Fibroblast of mammary gland (primary cell): ENCODE results near the gene RAPSN.

Source experiments
- DNase-seq: peaks from one replicate; pipeline ENCODE4 v3.0.0-alpha.2; 2010; ENCODE audit warnings: low read depth
- H3K4me3 ChIP-seq: 2 replicates; pipeline ENCODE4 v1.5.1; 2011; ENCODE audit warnings: low read depth, mild to moderate bottlenecking, low read length, moderate library complexity; ENCODE audit not compliant: control insufficient read depth
- CTCF ChIP-seq: conservative IDR thresholded peaks from 2 replicates; pipeline ENCODE4 v1.5.1; 2011; ENCODE audit warnings: low read depth, low read length, inconsistent platforms; ENCODE audit not compliant: control insufficient read depth, insufficient read depth

Gene RAPSN

GRCh38 chr11:47415949-47416472, 32.9 kb downstream of the RAPSN start:
- peak; percentile 95 for DNase-seq
- no peak overlapping the region for H3K4me3 ChIP-seq
- TF ChIP-seq CTCF = no peak

GRCh38 chr11:47415091-47415854, 33.7 kb downstream of the RAPSN start:
- H3K4me3 ChIP-seq = no peak overlapping the region
- no peak for DNase-seq
- TF ChIP-seq CTCF = no peak

GRCh38 chr11:47414685-47415070, 34.3 kb downstream of the RAPSN start:
- no peak for TF ChIP-seq CTCF
- no peak overlapping the region for H3K4me3 ChIP-seq
- no peak for DNase-seq

- DNase-seq = peak; percentile 97
- H3K4me3 ChIP-seq = no peak overlapping the region
- TF ChIP-seq CTCF = no peak
Measured at GRCh38 chr11:47413908-47414684, 34.8 kb downstream of the RAPSN start.

- no peak for DNase-seq
- H3K4me3 ChIP-seq = no peak overlapping the region
- TF ChIP-seq CTCF = no peak
Measured at GRCh38 chr11:47413351-47413750, 35.6 kb downstream of the RAPSN start.

- peak; percentile 77 for TF ChIP-seq CTCF
- no peak overlapping the region for H3K4me3 ChIP-seq
- DNase-seq = peak; percentile 51
Measured at GRCh38 chr11:47411884-47412746, 36.8 kb downstream of the RAPSN start.
